ENCODE results near the gene LCN2. TPM values are rescaled to one million over a fixed set of nuclear protein-coding genes. Genes with fewer than 3 reads are reported as not detected.
A peak's percentile ranks its signal among the peaks of the same experiment; 100 is the strongest.

Gene LCN2
- total RNA-seq, 1 donor from 2014 or later: not detected

DNA sequence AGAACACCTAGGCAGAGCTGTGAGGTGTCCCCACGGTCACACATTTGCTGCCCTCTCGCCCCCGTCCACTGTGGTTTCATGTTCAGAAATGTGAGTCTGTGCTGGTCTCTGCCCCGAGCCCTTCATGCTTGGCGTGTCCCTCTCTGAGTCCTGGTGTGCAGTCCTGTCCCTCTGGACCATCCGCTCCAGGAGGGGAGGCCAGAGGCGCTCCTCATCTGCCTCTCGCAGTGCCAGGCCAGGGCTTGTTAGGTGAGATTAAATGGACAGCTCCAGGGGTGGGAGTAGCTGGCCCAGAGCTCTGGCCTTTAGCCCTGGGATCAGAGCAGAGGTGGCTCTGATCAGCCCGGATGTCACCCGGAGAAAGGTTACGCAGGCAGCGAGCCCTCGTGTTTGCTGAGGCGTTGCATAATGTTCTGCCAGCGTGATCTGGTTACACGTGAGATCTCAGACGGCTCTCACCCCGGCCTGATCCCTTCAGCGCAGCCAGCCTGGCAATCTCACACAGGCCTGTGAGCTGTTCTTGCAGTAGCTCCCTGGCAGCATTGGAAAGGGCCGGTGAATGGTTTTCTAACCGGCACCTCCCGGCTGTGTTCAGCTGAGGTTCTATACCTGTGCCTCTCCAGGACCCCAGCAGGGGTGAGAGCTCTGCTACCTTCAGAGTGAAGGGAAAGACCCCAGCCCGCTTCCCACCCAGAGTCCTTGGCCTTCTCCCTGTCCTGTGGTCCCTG is 46.2 kb upstream of the LCN2 start:
- peaks cover 26% of the 10 kb centered on the region for H3K4me1 Mint-ChIP-seq
- H3K4me3 Mint-ChIP-seq: peak overlapping the region; percentile 44
- Histone ChIP-seq H3K9ac (no peak overlapping the region), H2AFZ (replicated peaks) (no peak overlapping the region), H3K4me2 (no peak overlapping the region), H3F3A (ENCODE audit: low read depth) (peaks cover under 1% of the 10 kb centered on the region), H3K79me2 (ENCODE audit: low read depth) (peaks cover 17% of the 10 kb centered on the region), H3K4me3 (no peak overlapping the region), H3K4me1 (peaks cover 13% of the 10 kb centered on the region), H3K27ac (no peak overlapping the region), H3K27me3 (no peaks in the 10 kb centered on the region), H3K9me3 (ENCODE audit: low read depth) (no peaks in the 10 kb centered on the region), H4K20me1 (ENCODE audit: low read depth) (peaks cover 28% of the 10 kb centered on the region), H3K36me3 (no peaks in the 10 kb centered on the region)
- H3K27ac Mint-ChIP-seq: no peak overlapping the region
- H3K9me3 Mint-ChIP-seq: no peaks in the 10 kb centered on the region
- H3K27me3 Mint-ChIP-seq (ENCODE audit: insufficient read depth, low read depth): peaks cover 5% of the 10 kb centered on the region
- peaks cover 20% of the 10 kb centered on the region for H3K36me3 Mint-ChIP-seq
- TF ChIP-seq EZH2 (IDR thresholded peaks at IDR 0.05) (no peak), EZH2phosphoT487 (IDR thresholded peaks at IDR 0.05) (no peak)
- TF ChIP-seq, protein P1, sequence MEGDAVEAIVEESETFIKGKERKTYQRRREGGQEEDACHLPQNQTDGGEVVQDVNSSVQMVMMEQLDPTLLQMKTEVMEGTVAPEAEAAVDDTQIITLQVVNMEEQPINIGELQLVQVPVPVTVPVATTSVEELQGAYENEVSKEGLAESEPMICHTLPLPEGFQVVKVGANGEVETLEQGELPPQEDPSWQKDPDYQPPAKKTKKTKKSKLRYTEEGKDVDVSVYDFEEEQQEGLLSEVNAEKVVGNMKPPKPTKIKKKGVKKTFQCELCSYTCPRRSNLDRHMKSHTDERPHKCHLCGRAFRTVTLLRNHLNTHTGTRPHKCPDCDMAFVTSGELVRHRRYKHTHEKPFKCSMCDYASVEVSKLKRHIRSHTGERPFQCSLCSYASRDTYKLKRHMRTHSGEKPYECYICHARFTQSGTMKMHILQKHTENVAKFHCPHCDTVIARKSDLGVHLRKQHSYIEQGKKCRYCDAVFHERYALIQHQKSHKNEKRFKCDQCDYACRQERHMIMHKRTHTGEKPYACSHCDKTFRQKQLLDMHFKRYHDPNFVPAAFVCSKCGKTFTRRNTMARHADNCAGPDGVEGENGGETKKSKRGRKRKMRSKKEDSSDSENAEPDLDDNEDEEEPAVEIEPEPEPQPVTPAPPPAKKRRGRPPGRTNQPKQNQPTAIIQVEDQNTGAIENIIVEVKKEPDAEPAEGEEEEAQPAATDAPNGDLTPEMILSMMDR (IDR thresholded peaks at IDR 0.05): no peak
- DNase-seq (ENCODE audit: low spot score): no peak

DNA sequence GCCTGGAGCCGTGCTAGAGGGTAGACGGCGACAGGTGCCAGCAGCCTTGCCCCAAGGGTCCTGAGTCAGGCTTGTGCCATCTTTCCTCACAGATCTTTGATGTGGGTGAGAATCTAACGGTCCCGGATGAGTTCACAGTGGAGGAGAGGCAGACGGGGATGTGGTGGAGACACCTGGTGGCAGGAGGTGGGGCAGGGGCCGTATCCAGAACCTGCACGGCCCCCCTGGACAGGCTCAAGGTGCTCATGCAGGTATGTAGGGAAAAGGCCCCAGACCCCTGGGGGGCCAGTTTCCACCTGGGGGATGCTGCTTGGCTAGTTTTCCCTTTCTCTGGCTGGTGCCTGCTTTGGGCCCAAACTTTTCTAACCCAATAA is 45.7 kb upstream of the LCN2 start:
- Mint-ChIP-seq H3K27ac (no peak overlapping the region), H3K4me3 (no peak overlapping the region), H3K9me3 (no peaks in the 10 kb centered on the region), H3K36me3 (peaks cover 21% of the 10 kb centered on the region), H3K27me3 (ENCODE audit: insufficient read depth, low read depth) (peaks cover 4% of the 10 kb centered on the region), H3K4me1 (peaks cover 22% of the 10 kb centered on the region)
- peaks cover 13% of the 10 kb centered on the region for H3K4me1 ChIP-seq
- no peak overlapping the region for H3K4me3 ChIP-seq
- H3F3A ChIP-seq (ENCODE audit: low read depth): no peaks in the 10 kb centered on the region
- H4K20me1 ChIP-seq (ENCODE audit: low read depth): peaks cover 26% of the 10 kb centered on the region
- no peak overlapping the region for H3K27ac ChIP-seq
- no peak for TF ChIP-seq EZH2 (IDR thresholded peaks at IDR 0.05)
- no peak for TF ChIP-seq EZH2phosphoT487 (IDR thresholded peaks at IDR 0.05)
- TF ChIP-seq, protein P1 (IDR thresholded peaks at IDR 0.05): no peak
- no peaks in the 10 kb centered on the region for H3K27me3 ChIP-seq
- no peak for DNase-seq (ENCODE audit: low spot score)
- H3K9me3 ChIP-seq (ENCODE audit: low read depth): no peaks in the 10 kb centered on the region
- H3K4me2 ChIP-seq: no peak overlapping the region
- H3K9ac ChIP-seq: no peak overlapping the region
- no peaks in the 10 kb centered on the region for H3K36me3 ChIP-seq
- H2AFZ ChIP-seq (replicated peaks): no peak overlapping the region
- H3K79me2 ChIP-seq (ENCODE audit: low read depth): peaks cover 17% of the 10 kb centered on the region

DNA sequence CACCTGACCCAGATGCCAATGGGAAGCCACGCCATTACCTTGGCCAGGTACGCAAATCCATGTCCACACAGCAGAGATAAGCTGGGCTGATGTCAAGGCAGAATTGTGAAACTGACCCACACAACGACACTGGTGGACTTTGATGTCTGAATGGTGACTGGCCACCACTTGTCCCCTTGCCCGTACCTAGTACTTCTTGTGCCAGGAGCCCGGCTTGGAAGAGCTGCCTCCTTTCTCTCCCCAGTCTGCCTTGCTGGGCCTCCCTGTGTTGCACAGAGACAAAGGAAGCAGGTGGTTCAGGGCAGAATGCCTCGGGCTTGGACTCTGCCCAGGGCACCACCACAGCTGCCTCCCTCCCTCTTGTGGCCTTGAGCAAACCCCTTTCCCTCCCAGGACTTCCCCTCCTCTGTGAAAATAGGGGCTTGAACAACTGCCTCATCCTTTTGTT is 45.1 kb upstream of the LCN2 start:
- Histone ChIP-seq H3K4me1 (peaks cover 9% of the 10 kb centered on the region), H3K9me3 (ENCODE audit: low read depth) (no peaks in the 10 kb centered on the region), H3K79me2 (ENCODE audit: low read depth) (peaks cover 12% of the 10 kb centered on the region), H3K9ac (no peak overlapping the region), H3F3A (ENCODE audit: low read depth) (no peaks in the 10 kb centered on the region), H4K20me1 (ENCODE audit: low read depth) (peaks cover 20% of the 10 kb centered on the region), H3K4me3 (no peak overlapping the region), H3K27ac (no peak overlapping the region), H3K27me3 (no peaks in the 10 kb centered on the region), H2AFZ (replicated peaks) (no peak overlapping the region), H3K36me3 (no peaks in the 10 kb centered on the region), H3K4me2 (no peak overlapping the region)
- Mint-ChIP-seq H3K9me3 (no peaks in the 10 kb centered on the region), H3K27me3 (ENCODE audit: insufficient read depth, low read depth) (peaks cover 2% of the 10 kb centered on the region), H3K4me1 (peaks cover 19% of the 10 kb centered on the region), H3K4me3 (no peak overlapping the region), H3K36me3 (peaks cover 21% of the 10 kb centered on the region), H3K27ac (peak overlapping the region; percentile 21)
- no peak for DNase-seq (ENCODE audit: low spot score)
- TF ChIP-seq EZH2 (IDR thresholded peaks at IDR 0.05) (no peak), EZH2phosphoT487 (IDR thresholded peaks at IDR 0.05) (no peak)
- TF ChIP-seq, protein P1 (IDR thresholded peaks at IDR 0.05): no peak

Measured in neural progenitor cell (in vitro differentiated cells).